HFF-Myc (cell line): ENCODE results near the gene NAV2.
"Not testable (repeated sequence)": the region's sequence is repeated elsewhere in the genome, so short reads cannot be mapped to it uniquely, and the experiment has no call there.

Source experiments
- DNase-seq: peaks from one replicate; pipeline ENCODE4 v3.0.0-alpha.2; 2011; ENCODE audit warnings: low read depth; ENCODE audit errors: extremely low read depth
- H3K4me3 ChIP-seq: replicated peaks from 2 replicates; pipeline ENCODE4 v1.5.1; 2011; ENCODE audit warnings: low read depth, mild to moderate bottlenecking, control low read depth, low read length
- CTCF ChIP-seq: IDR thresholded peaks from 2 replicates; pipeline ENCODE4 v1.5.1; 2012; ENCODE audit warnings: mild to moderate bottlenecking, low read depth, low read length, control low read depth; ENCODE audit errors: missing control alignments

Gene NAV2

GRCh38 chr11:20127671-20128527, 415.3 kb downstream of the NAV2 start:
- no peak overlapping the region for H3K4me3 ChIP-seq
- TF ChIP-seq CTCF: peak; percentile 81
- no peak for DNase-seq

GRCh38 chr11:20128528-20128825, 415.8 kb downstream of the NAV2 start:
- H3K4me3 ChIP-seq: not testable (repeated sequence)

GRCh38 chr11:20129665-20130064, 417.0 kb downstream of the NAV2 start:
- no peak overlapping the region for H3K4me3 ChIP-seq
- DNase-seq: no peak
- TF ChIP-seq CTCF: no peak

More at GRCh38 chr11:20128528-20128825, 415.8 kb downstream of the NAV2 start:
- not testable (repeated sequence) for DNase-seq

GRCh38 chr11:20131788-20132666, 419.4 kb downstream of the NAV2 start:
- TF ChIP-seq CTCF: peak; percentile 89
- no peak for DNase-seq
- peak overlapping the region; percentile 46 for H3K4me3 ChIP-seq

GRCh38 chr11:20132667-20133039, 420.0 kb downstream of the NAV2 start:
- TF ChIP-seq CTCF: no peak
- no peak for DNase-seq
- peak overlapping the region; percentile 46; the same call in 1 of the 2 replicates for H3K4me3 ChIP-seq

GRCh38 chr11:20134991-20135736, 422.5 kb downstream of the NAV2 start:
- DNase-seq: no peak

More at GRCh38 chr11:20134991-20135736, 422.5 kb downstream of the NAV2 start:
- H3K4me3 ChIP-seq: no peak overlapping the region
- TF ChIP-seq CTCF: no peak
